Fibroblast of skin of left quadriceps (primary cell): Measurements from ENCODE around the gene AFG3L2.
"Not testable (repeated sequence)": the region's sequence is repeated elsewhere in the genome, so short reads cannot be mapped to it uniquely, and the experiment has no call there.

ENCODE experiments used
- DNase-seq, 2 experiments: peaks; one replicate each; pipeline ENCODE4 v3.0.0-alpha.2; 2013; ENCODE audit warnings: low read depth in 2 of 2

Gene AFG3L2

GRCh38 chr18:12376754-12377555 lies at the start of gene AFG3L2:
Gene AFG3L2 (minus strand): TSS chr18:12377227. CDS start chr18:12377082, 145 bp downstream.
- peak; percentile 98 for DNase-seq

GRCh38 chr18:12424252-12424651 lies 47.2 kb upstream of the AFG3L2 start:
- DNase-seq, result no peak

DNA sequence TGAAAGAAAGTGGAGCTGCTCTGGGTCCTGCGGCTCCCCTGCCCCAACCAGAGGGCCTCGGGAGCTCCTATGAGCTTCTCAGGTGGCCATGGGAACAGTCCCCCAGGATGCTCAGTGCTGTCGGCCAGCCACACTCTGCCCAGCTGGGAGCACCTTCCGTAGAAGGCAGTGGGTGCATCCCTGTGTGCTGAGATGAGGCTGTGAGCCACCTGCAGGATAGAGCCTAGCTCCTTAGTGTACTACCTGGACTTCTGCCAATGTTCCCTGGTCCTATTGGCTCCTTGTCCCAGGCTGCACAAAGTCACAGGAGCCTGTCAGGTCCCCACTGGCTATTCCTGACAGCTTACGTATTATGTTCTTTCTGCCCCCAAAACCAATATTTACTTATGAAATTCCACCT lies 46.8 kb upstream of the AFG3L2 start:
- DNase-seq, result no peak

DNA sequence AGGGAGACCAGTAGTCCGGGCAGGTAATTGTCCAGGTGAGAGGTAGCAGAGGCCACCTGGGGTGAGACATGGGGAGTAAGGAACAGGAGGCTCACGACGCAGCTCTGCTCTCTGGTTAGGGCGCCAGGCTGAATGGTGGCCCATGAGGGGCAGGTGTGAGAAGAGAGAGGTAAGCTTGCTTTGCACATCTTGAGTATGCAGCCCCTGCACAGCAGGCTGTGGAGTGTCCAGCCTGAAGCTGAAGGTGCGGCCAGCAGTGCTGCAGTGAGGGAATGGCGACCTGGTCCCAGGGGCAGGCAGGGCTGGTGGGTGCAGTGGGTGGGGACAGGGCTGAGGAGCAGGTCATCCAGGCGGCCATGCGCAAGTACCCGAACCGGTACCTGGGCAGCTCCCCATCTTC lies 46.4 kb upstream of the AFG3L2 start:
- no peak for DNase-seq

DNA sequence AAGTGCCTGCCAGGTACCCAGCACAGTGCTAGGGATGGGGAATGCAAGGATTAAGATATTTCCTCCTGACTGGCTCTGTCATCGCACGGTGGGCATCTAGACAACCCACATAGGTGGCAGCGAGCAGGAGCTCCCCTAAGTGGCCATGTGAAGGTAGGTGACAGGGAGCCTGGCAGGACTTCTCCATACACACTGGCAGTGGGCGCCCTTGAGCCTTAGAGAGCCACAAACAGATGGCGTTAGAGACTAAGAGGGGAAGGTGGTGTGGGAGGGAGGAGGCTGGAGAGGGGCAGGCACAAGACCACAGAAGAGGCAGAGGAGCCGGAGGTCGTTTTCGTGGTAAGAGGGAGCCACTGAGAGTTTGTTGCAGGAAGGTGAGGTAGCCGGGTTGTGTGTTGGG lies 45.9 kb upstream of the AFG3L2 start:
- no peak for DNase-seq

GRCh38 chr18:12421732-12422131 lies 44.7 kb upstream of the AFG3L2 start:
- DNase-seq, result no peak

DNA sequence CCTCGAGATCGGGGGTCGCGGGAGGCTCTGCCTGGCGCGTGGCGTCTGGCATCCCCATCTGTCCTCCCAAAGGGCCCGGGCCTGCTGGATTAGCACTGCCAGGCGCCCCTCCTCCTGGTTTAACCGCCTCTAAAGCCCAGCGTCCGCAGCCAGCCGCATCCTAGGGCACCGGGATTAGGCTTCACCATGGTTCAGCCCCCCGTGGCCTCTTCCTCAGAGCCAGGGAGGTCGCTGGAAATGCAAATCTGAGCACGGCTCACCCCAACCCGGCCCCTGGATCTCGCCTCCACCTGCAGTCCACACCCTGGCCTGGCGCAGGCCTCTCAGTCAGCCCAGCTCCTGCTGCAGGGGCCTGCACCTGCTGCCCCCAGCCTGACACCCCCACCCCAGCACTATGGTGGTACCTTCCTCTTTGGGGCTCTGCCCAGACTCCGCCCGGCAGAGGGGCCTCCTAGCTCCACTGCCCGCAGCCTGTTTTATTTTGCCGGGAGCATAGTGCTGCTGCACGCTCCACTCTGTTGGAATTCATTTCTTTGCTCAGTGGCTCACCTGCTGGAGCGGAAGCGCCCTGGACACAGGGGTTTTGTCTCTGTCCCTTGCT lies 43.9 kb upstream of the AFG3L2 start:
- no peak for DNase-seq

DNA sequence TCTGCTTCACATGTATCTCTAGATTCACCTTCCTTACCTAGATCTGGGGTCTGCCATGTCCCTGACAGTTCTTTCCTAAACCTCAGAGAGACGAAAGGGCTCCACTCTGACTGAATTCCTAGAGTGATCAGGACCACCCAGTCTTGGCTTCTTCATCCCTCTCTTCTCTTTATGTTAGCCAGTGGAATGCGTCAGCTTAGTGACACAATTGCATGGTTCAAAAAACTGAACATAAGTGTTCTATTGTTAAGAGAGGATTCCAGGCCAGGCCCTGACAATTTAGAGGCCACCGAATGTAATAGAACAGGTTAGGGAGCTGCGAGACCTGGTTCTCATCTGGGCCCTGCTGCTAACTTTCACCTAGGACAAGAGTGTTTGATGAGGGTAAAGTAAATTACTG lies 40.7 kb upstream of the AFG3L2 start:
- no peak for DNase-seq

DNA sequence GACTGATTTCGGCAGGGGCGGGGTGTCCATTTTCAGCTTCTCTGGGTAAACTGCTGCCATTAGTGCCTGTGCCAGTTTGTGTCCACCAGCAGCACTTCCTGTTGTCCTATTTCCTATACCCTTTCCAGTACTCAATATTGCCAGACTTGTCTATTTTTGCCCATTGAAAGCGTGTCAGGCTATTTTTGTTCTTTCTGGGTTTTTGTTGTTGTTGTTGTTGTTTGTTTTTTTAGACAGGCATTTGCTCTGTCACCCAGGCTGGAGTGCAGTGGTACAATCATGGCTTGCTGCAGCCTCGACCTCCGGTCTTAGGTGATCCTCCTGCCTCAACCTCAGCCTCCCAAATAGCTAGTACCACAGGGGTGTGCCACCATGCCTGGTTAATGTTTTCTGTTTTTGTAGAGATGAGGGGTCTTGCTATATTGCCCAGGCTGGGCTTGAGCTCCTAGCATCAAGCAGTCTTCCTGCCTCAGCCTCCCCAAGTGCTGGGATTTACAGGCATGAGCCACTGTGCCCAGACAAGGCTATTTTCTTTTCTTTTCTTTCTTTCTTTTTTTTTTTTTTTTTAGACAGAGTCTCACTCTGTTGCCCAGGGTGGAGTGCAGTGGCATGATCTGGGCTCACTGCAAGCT lies 39.2 kb upstream of the AFG3L2 start:
- DNase-seq, result no peak

DNA sequence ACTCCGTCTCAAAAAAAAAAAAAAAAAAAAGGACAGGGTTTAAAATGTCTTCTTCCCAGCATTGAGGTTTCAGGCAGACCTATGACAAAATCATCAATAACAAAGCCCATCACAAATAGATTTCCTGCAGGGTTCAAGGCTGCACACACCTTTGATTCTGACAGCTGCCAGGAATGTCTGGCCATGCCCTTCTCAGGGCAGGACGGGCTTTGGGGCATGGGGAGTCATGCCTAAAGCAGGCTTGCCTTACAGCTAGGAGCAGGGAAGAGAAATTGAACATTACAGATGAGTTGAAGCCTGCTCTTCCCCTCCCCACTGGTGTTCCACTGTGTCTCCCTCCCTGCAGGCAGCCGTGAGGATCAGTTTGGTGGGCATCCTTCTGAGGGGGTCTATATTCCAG lies 34.4 kb upstream of the AFG3L2 start:
- DNase-seq, result no peak

DNA sequence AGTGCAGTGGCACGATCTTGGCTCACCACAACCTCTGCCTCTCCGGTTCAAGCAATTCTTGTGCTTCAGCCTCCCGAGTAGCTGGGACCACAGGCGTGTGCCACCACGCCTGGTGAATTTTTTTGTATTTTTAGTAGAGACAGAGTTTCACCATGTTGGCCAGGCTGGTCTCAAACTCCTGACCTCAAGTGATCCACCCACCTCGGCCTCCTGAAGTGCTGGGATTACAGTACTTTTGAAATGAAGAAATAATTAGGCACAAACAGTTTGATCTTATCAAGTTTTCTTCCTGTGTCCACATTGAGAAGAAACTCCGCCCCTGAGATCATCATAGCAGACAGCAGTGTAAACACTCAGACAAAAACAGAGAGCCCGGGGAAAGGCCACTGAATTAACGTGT lies 33.7 kb upstream of the AFG3L2 start:
- not testable (repeated sequence) for DNase-seq

GRCh38 chr18:12410081-12410481 lies 33.1 kb upstream of the AFG3L2 start:
- no peak for DNase-seq

- no peak for DNase-seq
These were observed 32.4 kb upstream of the AFG3L2 start for GRCh38 chr18:12409469-12409868.

DNA sequence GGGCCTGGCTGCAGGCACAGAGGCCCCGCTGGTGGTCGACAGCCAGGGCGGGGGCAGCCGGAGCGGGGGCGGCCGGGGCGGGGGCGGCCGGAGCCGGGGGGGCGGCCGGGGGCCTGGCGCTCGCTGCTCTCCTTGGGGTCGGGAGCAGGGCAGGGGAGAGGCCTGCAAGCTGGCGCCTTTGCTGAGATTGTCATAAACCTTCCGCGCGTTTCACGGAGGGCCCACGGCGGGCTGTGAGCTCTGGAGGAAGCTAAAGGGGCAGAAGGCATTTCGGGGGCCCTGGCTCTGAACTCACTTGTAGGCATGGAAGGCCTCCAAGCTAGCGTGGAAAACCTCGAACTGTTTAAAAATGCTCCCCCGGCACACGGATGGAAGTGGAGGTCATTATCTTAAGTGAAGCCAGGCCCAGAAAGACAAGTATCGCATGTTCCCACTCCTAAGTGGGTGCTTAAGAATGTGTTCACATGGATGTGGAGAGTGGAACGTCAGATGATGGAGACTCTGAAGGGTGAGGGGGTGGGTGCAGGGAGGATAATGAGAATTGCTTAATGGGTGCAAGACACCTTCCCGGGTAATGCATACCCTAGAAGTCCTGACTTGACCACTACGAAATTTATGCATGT lies 31.3 kb upstream of the AFG3L2 start:
- no peak for DNase-seq

DNA sequence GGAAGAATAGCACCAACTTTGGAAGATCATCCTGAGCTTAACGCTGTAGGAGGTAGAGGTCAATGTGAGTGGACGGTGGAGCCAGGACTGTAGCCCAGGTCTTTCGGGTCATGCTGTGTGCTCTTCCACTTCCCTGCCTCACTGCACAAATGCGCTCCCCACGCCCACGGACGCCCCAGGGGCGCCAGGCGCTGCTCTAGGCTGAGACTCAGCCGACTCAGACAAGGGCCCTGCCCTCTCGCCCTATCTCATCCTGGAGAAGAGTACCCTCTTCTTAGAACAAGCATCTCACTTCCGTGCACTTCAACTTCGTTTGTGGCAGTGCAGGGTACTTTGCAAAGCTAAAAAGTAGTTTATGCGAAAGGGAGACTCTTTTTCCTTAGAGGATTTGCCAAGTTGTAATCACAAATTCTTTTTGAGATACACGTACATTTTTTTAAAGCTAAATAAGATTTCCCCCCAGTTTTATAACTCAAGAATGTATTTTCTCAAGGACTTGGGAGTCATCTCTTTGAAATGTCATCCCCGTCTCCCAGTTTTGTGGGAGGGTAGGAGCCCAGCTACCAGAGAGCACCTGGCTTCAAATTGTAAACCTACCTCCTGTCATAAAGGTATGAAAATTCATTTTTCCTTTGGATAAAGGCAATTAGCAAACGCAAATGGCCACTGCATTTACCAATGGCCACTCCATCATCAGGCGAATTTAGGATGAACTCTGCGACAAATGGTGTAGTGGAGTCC lies 29.5 kb upstream of the AFG3L2 start:
- no peak for DNase-seq

GRCh38 chr18:12405066-12405465 lies 28.0 kb upstream of the AFG3L2 start:
- DNase-seq, result no peak

DNA sequence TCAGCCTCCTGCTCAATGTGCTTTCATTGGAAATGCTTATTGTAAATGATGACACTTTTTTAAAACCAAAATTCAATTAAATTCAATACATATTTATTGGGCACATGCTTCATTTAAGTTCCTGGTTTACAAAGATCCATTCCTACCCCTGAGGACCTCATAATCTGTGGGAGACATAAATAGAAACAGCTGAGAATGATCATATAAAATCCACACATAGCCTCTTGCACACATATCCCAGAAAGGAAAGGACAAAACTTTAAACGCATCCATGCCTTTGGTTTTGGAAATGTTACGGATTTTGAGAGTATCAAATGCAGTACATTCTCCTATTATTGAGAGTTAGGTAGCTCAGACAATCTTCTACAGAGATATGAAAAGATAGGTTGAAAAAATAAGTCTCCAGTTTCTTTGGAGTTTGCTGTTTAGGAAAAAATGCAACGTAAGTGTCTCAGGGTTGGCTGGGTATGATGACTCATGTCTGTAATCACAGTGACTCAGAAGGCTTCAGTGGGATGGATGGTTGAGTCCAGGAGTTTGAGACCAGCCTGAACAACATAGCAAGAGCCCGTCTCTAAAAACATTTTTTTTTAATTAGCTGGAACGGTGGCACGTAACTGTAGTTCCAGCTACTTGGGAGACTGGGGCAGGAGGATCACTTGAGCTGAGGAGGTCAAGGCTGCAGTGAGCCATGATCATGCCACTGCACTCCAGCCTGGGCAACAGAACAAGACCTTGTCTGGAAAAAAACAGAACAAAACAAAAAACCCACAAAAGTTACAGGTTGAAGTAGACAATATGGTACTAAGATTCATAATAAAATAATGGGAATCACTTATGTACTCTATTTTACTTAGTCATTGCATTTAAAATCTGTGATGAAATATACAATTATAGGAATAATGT lies 26.8 kb upstream of the AFG3L2 start:
- DNase-seq, result peak; percentile 76 to 78

- no peak for DNase-seq
These were observed 24.9 kb upstream of the AFG3L2 start for GRCh38 chr18:12401881-12402280.

- DNase-seq, result no peak
These were observed 22.2 kb upstream of the AFG3L2 start for GRCh38 chr18:12399231-12399630.

DNA sequence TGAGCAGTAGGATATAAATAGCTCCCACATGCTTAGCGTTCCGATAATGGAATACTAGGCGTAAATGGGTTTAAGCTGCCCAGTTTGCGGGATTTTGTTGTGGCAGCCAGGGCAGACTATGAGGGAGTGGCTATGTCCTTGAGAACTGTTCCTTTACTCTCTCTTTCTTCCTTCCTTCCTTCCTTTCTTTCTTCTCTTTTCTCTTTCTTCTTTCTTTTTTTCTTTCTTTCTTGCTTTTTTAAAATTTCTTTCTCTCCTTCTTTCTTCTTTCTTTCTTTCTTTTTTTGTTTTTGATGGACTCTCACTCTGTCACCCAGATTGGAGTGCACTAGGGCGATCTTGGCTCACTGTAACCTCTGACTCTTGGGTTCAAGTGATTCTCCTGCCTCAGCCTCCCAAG lies 21.6 kb upstream of the AFG3L2 start:
- DNase-seq, result no peak

GRCh38 chr18:12397793-12398192 lies 20.8 kb upstream of the AFG3L2 start:
- no peak for DNase-seq
